Hematopoietic multipotent progenitor cell treated with erythropoietin and hydrocortisone succinate and interleukin-3 and kit ligand, for 8 days (in vitro differentiated cells): Measurements from ENCODE around the gene ELFN1.

Experiments used
- DNase-seq: peaks from one replicate; pipeline ENCODE4 v3.0.0-alpha.2; 2015

ELFN1 gene

DNA sequence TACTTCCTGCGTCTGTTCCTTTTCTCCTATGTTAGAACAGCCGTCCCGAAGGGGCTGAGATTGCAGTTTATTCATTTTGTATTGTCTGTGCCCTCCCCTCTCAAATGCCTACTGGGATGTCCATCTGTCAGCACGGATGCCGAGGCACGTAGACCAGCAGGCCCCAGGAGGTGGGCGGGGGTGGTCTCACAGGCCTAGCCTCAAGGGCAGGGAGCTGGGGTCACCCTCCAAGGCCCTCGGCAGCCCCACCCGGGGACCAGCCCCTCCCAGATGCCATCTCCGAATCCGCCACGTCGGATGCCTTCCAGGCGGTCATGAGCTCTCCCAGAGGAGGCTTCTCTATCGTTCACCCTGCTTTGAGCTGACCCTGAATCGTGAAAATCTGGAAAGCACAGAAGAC lies 59.7 kb downstream of the ELFN1 start:
- no peak for DNase-seq

DNA sequence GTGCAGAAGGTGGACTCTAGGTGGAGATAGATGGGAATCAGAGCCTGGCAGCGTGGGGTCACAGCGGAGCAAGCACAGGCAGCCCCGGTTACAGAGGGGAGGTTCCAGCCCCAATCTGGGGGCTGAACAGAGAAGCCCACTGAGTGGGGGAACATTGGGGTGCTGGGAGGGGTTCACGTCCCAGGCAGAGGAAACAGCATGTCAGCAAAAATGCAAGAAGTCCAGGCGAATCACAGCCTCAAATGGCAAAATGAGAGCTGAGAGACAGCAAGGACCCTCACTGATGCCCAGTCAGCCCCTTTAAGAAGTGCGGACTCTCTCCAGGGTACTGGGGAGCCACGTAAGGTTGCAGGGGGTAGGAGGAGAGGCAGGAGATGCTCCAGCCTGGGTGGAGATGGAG lies 62.0 kb downstream of the ELFN1 start:
- DNase-seq = no peak

DNA sequence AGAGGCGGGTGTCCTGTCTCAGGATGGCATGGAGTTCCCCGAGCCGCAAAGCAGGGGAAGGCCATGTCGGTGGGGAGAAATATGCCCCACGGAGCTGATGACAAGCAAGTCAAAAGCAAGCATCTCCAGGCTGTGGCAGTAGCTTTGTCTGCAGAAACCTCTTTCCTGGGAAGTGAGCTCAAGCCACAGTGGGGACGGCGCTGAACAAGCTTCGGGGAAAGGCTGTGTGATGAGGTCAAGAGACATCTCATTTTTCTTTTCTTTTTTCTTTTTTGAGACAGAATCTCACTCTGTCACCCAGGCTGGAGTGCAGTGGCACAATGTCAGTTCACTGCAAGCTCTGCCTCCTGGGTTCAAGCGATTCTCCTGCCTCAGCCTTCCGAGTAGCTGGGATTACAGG lies 62.6 kb downstream of the ELFN1 start:
- DNase-seq = no peak

DNA sequence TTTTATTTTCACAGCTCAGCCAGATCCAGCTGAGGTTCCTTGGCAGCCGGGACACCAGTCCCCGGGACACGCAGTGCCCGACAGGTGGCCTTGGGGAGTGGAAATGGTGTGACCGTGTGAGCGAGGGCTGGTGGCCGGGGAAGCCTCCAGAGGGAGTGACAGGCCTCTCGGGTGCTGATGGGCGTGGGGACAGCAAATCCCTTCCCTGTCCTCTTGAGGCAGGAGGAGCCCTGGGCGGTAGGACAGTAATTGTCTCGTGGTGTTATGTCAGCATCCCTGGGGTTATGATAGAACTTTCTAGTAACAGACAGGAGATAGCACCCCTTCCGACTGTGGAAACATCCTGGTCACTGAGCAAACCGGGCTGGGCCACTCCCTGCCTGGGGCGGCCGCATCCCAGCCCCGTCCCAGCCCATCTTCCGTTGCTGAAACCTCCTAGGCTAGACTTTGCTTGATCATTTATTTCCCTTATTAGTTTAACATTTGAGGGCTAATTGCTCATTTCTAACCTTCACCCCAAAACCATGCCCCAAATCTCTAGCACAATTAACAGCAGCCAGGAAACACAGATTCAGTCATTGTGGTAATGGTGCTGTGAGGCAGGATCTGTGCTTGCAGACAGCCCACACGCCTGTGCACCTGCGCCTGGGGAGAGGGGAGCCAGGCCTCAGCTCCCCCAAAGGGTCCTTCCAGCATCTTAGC lies 63.3 kb downstream of the ELFN1 start:
- no peak for DNase-seq

DNA sequence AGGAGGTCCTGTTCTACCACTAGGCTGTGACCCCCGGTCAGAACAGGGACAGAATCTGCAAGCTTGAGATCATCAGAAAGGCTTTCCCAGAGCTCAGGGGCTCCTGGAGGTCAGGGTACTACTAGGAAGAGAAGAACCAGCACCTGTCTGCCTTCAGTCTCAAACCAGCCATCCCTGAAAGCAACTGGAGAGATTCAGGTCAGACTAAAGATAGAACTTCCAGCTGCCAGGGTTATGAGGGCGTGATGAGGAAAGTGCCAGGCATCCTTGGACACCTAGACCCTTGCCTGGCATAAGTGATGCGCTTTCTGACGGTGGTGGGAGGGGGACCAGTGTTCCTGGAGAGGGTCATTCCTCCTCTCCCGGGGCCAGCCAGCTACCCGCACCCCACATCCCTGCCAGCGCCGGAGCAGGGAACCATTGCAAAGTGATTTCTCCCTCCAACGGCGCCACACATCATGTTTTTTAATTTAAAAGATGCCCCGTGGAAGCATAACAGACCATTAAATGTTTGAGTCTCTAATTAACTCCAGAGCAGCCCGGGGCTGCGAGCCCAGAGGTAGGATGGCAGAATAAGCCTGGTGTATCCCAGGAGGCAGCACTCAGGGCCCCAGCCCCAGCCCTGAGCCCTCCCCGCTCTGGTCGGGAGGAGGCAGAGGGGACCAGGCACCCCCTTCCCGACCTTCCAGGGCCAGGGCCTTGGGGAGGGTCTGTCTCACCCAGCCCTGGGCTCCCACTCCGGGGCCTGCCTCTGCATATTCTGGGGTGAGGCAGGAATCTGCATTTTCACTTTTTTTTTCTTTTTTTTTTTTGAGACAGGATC lies 64.0 kb downstream of the ELFN1 start:
- DNase-seq = no peak

DNA sequence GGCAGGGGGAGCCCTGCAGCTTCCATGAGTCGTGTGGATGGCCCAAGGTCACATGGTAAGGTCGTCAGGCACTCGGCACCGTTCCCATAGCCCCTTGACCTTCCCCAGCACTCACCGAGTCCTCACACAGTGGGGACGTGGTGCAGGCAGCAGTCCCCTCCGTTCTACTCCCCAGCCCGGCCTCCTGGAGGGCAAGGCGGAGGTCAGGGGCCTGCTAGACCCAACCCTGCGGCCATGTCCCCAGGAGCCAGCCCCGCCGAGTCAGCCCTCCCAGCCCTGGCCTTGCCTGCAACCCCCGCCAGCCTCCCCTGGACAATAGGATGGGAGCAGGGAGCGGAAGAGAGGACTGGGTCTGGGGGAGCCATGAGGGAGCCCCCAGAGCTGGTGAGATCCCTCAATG lies 65.2 kb downstream of the ELFN1 start:
- no peak for DNase-seq

DNA sequence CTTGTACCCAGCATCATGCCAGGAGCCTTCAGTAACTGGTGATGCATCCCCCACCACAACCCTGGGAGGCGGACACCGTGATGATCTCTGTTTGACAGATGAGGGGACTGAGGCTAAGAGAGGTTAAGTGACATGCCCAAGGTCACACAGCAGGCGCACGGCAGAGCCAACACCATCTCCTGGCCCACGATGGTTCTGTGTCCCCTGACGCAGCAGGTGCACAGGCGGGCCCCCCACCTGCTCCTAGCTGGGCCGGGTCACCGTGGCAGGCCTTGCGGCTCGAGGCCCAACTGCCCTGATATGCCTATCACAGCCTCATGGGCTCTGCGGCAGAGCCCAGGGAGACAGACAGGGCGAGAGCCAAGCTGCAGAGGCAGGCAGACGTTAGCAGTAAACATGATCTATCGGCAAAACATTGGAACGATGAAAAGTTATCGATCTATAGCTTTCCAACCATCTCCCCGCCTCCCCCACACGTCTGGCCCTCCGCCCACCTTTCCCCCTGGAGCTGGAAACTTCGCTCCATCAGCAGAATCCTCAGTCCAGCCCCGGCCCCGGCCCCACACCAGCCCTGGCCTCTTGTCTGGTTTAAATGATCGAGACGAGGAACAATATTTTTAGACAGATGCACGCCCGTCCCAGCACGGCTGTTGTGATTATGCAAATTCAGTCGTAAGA lies 65.9 kb downstream of the ELFN1 start:
- DNase-seq = no peak

DNA sequence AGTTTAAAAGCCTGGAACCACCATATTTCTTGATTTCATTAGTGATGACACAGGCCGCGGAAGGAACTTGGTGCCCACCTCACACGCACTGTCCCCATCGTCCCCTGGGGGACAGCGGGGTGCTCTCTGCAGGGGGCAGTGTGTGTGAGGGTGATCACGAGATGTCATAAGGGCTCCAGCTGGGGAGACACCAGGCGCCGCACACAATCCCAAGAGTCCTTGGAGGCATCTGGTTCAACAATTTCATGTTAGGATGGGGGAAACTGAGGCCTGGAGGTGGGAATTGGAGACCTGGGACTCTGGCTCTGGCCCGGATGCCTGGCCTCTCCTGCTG lies 66.4 kb downstream of the ELFN1 start:
- DNase-seq = no peak

DNA sequence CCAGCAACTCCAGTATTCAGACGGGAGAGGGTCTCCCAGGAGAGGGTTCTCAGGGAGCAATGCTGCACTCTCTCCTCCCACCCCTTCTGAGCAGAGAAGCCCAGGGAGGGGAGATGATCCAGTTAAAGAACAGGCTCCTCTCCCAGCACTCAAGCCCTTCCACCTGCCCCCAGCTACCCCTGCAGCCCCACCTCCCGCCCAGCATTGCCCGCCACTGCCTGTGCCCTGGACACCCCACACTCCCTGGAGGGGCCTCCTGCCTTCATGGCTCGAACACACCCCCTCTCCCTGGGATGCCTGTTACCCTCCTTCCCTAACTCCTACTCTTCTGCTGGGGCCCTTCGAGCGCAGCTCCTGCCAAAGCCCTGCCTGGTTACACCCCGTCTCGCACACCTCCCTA lies 66.8 kb downstream of the ELFN1 start:
- no peak for DNase-seq

DNA sequence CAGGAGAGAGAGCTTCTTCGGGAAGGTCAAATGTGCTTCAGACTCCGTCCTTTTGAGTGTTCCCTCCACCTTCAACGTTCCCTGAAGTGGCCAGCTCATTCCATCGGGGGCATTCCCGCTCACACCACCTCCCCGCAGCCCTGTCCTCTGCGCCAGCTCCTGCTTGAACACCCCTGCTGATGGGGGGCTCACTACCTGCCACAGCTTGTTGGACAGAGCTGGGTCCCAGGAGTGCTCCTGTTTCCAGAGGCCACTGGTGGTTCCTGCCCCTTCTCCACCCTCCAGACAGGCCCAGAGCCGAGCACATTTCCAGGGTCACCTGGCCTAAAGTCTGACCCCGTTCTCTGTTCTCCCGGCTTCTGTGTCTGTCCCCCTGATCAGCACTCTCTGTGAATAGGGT lies 67.4 kb downstream of the ELFN1 start:
- no peak for DNase-seq

DNA sequence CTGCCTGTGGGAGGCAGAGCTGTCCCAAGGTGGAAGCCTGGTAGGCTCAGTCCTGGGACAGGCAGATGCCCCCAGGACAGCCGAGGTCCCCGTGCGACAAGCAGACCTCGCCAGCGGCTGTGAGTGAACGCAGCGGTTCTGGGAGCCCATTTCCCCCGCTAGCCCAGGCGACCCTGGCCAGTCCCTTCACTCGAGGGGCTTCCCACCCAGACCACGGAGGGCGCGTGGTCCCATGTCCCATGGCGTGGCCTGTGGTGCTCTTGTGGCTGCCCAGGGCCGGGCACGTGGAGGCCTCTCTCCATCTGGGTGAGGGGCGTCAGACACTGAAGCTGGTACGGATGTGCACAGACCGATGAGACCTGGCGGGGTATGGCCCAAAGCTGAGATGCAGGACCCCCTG lies 67.9 kb downstream of the ELFN1 start:
- no peak for DNase-seq

DNA sequence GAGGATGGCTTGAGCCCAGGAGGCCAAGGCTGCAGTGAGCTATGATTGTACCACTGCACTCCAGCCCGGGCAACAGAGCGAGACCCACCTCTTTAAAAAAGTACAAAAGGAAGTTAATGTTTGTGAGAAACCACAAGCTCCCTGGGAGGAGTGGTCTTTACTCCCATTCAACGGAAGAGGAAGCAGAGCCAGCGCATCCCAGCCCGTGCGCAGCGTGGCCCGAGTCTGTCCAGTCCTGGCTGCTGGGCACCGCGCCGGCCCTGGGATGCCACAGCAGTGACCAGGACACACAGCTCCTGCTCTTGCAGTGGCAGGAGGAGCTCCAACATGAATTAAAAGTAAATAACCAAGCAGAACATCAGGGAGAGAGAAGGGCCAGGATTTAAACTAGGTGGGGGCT lies 68.4 kb downstream of the ELFN1 start:
- DNase-seq = no peak

DNA sequence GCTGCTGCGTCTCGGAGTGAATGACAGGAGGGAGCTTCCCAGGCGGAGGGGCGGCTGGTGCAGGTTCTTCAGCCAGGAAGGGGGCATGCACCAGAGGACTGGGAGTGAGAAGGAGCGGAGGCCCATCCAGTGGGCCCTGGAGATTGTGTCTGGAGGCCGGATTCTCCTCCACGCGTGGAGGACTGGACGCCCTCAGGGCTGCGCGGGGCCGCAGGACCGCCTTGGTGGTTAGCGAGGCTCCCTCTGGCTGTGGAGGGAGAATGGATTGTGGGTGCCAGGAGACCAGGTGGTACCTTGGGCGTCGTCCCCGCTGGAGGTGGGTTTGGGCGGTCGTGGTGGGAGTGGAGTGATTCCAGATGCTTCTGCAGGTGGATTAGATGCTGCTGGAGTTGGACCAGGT lies 68.9 kb downstream of the ELFN1 start:
- no peak for DNase-seq

DNA sequence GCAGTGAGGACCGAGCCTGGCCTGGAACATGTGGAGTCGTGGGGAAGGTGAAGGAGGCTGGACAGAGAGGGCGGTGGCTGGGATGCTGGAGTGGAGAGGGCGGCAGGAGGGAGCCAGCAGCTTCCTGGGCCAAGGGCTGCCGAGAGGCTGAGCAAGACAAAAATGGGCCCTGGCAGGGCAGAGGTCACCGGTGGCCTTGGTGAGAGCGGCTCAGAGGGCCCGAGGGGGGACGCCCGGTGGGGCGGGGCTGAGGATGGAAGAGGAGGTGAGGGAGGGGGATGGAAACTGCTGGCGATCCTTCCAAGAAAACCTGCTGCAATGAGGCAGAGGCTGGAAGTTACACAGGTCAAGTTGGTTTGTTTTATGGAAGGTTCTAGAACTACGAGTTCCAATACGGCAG lies 69.5 kb downstream of the ELFN1 start:
- no peak for DNase-seq

DNA sequence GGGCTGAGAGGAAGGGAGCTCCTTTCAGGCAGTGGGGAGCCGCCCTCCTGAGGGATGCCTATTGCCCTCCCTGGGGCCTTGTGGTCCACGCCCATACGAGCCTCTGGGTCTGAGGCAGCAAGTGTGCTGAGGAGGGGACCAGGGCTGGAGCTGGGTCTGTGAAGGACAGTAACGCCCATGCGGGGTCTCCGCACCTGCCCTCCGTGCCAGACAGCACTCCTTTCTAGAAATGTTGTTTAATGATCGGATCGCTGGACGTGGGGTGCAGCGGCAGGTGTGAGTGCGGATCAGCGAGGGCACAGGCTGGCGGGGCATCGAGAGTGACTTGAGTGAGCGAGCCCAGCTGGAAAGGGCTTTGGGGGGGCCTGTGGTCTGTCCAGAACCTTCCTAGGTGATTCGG lies 70.1 kb downstream of the ELFN1 start:
- no peak for DNase-seq

DNA sequence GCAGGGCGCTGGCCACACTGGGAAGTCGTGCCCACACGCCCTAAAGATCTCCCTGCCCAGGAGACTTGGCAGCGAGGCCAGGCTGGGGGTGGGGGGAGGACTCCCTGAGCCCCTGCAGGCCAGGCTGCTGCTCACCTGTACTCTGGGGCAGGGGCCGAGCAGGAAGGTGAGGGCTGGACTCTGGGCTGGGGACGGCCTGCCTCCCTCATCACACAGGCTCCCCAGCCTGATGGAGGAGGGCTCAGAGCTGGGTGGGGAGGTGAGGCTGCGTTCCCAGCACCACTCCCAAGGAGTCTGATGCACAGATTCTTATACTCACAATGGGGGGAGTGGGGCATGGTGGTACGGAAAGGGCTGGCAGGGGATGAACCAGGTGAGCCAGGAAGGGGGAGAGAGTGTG lies 71.2 kb downstream of the ELFN1 start:
- no peak for DNase-seq

DNA sequence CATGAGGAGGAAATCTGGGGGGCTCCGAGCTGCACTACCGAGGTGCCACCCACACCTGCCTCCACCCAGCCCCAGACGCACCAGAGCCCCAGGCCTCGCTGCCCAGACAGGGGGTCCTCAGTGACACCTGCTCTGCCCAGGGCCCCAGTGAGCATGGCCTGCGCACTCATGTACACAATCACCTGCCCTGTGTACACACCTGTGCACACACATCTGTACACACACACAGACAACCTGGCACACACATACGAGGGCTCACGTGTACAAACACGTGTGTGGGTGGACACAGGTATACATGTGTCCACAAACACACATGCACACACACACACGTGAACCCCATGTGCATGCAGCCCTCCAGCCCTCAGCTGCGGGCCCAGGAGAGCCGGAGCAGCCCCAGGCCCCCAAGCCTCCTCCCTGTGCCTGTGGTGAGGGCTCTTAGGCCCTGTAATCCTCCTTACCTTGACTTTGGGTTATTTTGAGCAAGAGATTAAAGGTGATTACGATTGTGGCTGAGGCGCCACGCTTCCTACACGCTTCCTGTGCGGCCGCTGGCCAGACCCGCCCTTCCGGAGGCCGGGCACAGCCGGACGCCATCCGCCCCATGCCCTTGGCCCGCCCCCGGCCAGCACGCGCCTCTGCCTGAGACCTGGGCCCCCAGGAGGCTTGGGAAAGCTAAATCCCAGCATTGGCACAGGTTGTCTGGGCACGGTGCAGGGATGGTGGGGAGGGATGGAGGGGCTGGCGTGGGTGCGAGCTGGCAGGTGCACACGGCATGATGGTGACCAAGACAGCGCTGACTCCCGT lies 71.9 kb downstream of the ELFN1 start:
- DNase-seq = peak; percentile 26

DNA sequence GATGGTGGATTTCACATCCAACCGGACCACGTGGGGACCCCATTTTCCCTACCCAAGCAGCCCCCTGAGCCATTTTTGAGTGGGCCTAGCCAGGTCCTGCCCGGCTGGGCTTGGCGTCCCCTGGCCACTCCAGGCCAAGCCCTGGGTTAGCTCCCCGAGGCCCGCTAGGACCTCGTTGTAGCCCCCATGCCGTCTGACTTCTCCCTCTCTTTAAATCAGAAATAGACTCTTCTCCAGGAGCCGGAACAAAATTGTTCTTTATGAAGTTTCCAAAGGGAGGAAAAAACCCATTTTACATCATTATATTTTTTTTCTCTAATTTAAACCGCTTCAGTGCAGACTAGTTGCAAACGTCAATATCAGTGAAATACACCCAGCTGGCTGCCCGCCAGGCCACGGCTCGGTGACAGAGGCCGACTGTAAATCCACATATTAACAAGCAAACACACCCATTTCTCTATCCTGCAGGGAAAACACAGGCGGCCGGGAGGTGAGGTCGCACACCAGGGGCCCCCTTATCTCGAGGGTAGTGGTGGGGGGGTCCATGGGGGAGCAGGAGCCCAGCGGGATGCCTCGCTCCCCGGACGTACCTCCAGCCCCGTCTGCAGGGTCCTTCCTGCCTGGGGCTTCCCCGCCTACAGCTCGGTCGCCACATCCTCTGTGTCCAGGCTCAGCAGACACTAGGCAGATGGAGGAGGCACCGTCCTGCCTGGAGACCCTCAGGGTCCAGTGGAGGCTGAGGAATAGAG lies 72.7 kb downstream of the ELFN1 start:
- DNase-seq = peak; percentile 80

DNA sequence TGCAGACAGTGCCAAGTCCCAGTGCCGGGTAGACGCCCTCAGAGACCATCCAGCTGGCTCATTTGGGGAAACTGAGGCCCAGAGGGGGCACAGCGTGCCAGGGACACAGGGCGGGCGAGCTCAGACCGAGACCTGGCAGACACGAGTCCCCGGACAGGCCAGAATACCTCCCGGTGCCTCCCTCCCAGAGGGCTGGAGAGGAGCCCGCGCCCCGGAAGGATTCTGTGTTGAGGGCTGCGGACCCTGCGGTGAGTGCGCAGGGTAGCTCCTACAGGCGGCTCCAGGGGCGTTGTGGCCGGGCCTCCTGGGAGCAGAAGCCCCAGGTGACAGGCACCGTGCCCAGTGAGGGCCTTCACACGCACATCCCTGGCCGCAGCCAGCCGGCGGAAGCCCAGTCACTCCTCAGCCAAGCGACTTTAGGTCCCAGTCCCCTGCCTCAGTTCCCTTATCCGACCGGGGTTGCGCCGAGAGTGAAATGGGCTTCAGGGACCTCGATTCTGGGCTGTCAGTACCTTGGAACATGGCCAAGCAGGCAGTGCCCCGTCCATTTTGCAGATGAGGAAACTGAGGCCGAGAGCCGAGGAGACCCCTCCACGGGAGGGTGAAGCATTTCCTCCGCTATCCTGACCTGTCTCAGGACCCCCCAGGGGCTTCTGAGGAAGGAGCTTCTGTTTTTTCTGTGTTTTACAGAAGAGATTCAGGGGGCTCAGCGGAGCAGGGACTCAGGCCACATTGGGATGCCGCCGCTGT lies 73.6 kb downstream of the ELFN1 start:
- no peak for DNase-seq

DNA sequence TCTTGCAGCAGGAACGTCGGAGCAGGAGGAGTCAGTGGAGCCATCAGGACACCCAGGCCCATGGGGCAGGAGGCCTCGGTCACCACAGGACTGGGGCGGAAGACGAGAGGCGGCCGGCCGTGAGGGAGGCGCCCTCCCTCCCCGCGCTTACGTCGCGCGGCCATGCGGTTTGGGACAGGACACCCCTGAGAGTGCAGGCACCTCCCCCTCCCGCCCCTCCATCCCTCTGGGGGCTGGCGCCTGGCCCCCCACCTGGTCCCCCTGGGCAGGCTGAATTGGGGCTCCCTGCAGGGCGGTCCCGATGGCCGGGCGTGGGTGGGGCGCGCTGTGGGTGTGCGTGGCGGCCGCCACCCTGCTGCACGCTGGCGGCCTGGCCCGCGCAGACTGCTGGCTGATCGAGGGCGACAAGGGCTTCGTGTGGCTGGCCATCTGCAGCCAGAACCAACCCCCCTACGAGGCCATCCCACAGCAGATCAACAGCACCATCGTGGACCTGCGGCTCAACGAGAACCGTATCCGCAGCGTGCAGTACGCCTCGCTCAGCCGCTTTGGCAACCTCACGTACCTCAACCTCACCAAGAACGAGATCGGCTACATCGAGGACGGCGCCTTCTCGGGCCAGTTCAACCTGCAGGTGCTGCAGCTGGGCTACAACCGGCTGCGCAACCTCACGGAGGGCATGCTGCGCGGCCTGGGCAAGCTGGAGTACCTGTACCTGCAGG lies 74.4 kb downstream of the ELFN1 start:
- DNase-seq = no peak

DNA sequence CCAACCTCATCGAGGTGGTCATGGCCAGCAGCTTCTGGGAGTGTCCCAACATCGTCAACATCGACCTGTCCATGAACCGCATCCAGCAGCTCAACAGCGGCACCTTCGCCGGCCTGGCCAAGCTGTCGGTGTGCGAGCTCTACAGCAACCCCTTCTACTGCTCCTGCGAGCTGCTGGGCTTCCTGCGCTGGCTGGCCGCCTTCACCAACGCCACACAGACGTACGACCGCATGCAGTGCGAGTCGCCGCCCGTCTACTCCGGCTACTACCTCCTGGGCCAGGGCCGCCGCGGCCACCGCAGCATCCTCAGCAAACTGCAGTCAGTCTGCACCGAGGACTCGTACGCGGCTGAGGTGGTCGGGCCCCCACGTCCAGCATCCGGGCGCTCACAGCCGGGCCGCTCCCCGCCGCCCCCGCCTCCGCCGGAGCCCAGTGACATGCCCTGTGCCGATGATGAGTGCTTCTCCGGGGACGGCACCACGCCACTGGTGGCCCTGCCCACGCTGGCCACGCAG lies 75.0 kb downstream of the ELFN1 start:
- no peak for DNase-seq
